Stomach (tissue), 4 donors: ENCODE measurements around the gene PIGL.

Experiments
- CTCF ChIP-seq, 7 experiments: fragments of 450-650 bp in 4 of 7; fragments of 200-600 bp in 3 of 7; sonication (generic) in 3 of 7; IDR thresholded peaks; one replicate each; pipeline ENCODE4 v1.5.1; 2016 to 2019; ENCODE audit warnings: antibody characterized with exemption in 7 of 7, control low read depth in 2 of 7, mild to moderate bottlenecking in 1 of 7
- POLR2A ChIP-seq, 4 donors: fragments of 450-650 bp; IDR thresholded peaks; one replicate each; pipeline ENCODE4 v1.6.1; 2016; ENCODE audit warnings: antibody characterized with exemption in 4 of 4, control low read depth in 2 of 4, mild to moderate bottlenecking in 1 of 4, moderate library complexity in 1 of 4
- POLR2AphosphoS5 ChIP-seq, 3 donors: sonication (generic); formaldehyde crosslinking; IDR thresholded peaks; one replicate each; pipeline ENCODE4 v1.6.1; 2016; ENCODE audit warnings: antibody characterized with exemption in 3 of 3

DNA sequence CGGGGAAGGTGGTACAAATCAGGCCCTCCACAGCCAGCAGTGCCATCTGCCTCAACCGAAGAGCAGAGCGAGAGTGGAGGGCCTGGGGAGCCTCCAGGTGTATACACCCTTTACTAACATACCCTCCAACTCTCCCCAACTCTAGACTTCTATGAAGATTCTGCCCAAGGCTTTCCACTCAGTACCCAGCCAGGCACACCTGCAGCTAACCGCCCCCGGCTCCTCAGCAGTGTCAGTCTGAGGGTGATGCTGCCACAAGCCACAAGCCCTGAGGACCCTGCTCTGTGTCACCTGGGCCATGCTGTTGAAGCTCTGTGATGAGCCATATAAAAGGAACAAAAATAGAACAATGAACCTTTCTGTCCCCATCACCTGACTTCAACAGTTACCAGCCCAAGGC, 132.4 kb downstream of the PIGL start:
- no peak for TF ChIP-seq POLR2A (IDR thresholded peaks at IDR 0.05)
- TF ChIP-seq CTCF (IDR thresholded peaks at IDR 0.05), result no peak
- no peak for TF ChIP-seq POLR2AphosphoS5 (IDR thresholded peaks at IDR 0.05)
